ENCODE results near the gene ADCY7. TPM values are rescaled to one million over a fixed set of nuclear protein-coding genes. Genes with fewer than 3 reads are reported as not detected.

The ADCY7 gene
- 46.8 and 57.4 TPM in 2 replicates for total RNA-seq

GRCh38 chr16:50266337-50267091 lies at the start of gene ADCY7:
Gene ADCY7, plus strand, starts transcription at chr16:50266551. Its CDS starts 21,629 bp downstream, at chr16:50288180.

Other genes with a start within 250 kb of the ADCY7 start
- gene CNEP1R1, start 241.3 kb upstream of the ADCY7 start, total RNA-seq: 21.6 and 23.6 TPM in 2 replicates
- 11.4 and 11.7 TPM in 2 replicates for gene HEATR3, start 200.6 kb upstream of the ADCY7 start, total RNA-seq
- gene TENT4B, start 113.2 kb upstream of the ADCY7 start, total RNA-seq: 6.1 and 6.2 TPM in 2 replicates
- 28.2 and 31.8 TPM in 2 replicates for gene BRD7, start 102.4 kb downstream of the ADCY7 start, total RNA-seq